Measurements from ENCODE around the gene CARD14.
"Not testable (repeated sequence)": the region's sequence is repeated elsewhere in the genome, so short reads cannot be mapped to it uniquely, and the experiment has no call there.

CARD14 gene

GRCh38 chr17:80147035-80147822 is 22.6 kb upstream of the CARD14 start, which contains the start of gene EIF4A3:
Gene EIF4A3 (minus strand): TSS chr17:80147128. CDS start chr17:80146961, 167 bp downstream.
- DNase-seq (ENCODE audit: low spot score) = peak; percentile 99

- DNase-seq (ENCODE audit: low spot score) = no peak
Measured at GRCh38 chr17:80151333-80151732, 18.5 kb upstream of the CARD14 start.

DNA sequence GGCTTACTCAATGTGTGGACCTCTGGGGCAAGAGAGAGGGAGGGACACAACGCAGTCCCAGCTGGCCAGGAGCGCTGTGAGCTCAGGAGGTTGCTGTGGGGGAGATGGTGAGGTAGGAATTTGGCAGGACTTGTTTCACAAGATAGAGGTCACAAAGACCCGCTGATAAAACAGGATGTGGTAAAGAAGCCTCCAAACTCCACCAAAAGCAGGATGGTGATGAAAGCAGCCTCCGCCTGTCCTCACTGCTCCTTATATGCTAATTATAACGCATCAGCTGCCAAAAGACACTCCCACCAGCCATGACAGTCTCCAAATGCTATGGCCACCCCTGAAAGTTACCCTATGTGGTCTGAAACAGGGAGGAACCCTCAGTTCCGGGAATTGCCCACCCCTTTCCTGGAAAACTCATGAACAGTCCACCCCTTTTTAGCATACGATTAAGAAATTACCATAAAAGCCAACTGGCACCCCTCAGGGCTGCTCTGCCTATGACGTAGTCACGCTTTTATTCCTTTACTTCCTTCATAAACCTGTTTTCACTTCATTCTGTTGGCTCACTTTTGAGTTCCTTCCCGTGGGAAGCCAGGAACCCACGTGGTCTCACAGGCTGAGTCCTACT is 17.6 kb upstream of the CARD14 start:
- DNase-seq (ENCODE audit: low spot score) = no peak

DNA sequence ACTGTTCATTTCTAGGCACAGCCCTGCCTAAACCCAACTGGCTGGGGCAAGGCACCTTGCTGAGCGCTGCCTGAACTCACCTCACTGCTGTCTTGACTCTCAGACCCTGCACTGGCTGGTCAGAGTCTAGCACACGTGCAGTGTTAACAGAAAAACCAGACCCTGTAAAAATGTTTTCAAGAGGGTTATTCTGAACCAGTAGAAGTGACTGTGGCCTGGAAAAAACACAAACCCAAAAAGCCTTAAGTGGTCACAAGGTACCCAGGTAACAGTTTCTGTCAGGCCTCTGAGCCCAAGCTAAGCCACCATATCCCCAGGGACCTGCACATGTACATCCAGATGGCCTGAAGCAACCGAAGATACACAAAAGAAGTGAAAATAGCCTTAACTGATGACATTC is 16.8 kb upstream of the CARD14 start:
- DNase-seq (ENCODE audit: low spot score) = no peak

DNA sequence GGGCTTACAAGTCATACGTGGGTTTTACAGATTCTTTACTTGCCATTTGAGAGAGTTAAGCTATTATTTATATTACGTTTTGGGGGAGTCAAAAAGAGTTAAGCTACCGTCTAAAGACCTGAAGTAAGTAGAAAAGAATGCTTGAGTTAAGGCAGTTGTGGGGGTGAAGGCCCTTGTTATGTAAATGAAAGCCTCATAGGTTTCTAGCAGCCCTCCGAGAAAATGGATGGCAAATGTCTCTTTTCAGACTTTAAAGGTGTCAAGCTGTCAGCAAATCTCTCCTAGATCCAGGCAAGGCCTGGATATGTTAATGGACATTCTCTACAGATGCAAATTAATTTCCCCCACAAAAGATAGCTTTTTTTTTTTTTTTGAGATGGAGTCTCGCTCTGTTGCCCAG is 15.7 kb upstream of the CARD14 start:
- DNase-seq (ENCODE audit: low spot score) = no peak

DNA sequence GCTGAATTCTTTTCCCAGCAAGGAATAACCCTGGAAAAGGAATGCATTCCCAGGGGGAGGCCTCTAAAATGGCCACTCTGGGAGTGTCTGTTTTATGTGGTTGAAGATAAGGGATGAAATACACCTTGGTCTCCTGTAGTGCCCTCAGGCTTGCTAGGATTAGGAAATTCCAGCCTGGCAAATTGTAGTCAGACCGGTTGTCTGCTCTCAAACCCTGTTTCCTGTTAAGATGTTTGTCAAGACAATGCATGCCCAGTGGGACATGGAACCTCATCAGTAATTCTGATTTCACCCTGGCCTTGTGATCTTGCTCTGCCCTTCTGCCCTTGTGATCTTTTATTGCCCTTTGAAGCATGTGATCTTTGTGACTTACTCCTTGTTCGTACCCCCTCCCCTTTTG is 14.2 kb upstream of the CARD14 start:
- not testable (repeated sequence) for DNase-seq (ENCODE audit: low spot score)

DNA sequence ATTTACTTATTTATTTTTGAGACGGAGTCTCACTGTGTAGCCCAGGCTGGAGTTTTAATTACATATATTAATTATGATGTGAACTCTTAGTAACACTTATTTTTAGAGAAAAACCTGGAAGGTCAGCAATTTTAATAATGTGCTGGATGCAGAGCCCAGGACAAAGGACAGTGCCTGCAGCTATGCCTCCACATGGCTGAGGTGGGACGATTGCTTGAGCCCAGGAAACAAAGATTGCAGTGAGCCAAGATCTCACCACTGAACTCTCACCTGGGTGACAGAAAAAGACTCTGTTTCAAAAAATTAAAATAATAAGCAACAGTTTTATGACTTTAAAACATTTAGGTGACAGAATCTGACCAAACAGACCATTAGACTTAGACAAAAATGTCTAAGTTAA is 11.0 kb upstream of the CARD14 start:
- DNase-seq (ENCODE audit: low spot score) = no peak

- no peak for DNase-seq (ENCODE audit: low spot score)
Measured at GRCh38 chr17:80160536-80160935, 9.3 kb upstream of the CARD14 start.

DNA sequence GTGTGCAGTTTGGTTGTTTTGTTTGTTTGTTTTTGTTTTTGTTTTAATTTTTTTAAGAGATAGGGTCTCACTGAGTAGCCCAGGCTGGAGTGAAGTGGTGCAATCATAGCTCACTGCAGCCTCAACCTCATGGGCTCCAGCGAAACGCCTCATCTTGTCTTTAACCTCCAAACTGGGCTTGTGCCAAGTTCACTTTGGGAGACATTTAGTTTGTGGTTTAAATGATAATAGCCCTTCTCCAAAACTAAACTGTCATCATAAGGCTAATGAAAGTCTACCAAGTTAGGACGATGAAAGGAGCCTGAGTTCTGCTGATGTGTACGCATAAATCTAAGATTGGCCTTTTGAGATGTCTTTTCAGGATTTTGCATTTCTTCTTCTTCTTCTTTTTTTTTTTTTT is 6.5 kb upstream of the CARD14 start:
- DNase-seq (ENCODE audit: low spot score) = no peak

GRCh38 chr17:80164185-80164584 is 5.6 kb upstream of the CARD14 start:
- no peak for DNase-seq (ENCODE audit: low spot score)

GRCh38 chr17:80166446-80166845 is 3.4 kb upstream of the CARD14 start:
- no peak for DNase-seq (ENCODE audit: low spot score)

DNA sequence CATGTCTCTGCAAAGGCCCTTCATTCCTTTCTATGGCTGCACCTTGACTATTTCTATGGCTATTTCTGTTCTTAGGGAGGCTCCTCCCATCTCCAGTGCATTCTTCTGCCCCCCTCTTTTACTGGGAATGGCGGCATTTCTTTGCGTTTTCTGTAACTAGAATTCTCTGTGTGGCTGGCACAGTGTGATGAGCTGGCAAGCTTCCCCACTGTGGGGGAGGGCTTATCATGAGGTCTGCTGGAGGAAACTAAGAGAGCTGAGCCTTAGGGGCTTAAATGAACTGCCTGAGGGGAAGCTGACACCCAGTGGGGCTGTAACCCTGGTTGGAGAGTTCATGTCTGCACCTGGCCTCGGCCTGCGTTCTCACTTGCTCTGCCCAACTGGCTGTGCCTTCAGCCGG is 1.5 kb upstream of the CARD14 start:
- DNase-seq (ENCODE audit: low spot score) = no peak

GRCh38 chr17:80169107-80169506 is 723 bp upstream of the CARD14 start:
- DNase-seq (ENCODE audit: low spot score) = no peak

GRCh38 chr17:80171681-80172080 is 1.9 kb downstream of the CARD14 start:
- DNase-seq (ENCODE audit: low spot score) = no peak

- no peak for DNase-seq (ENCODE audit: low spot score)
Measured at GRCh38 chr17:80173126-80173525, 3.3 kb downstream of the CARD14 start.

DNA sequence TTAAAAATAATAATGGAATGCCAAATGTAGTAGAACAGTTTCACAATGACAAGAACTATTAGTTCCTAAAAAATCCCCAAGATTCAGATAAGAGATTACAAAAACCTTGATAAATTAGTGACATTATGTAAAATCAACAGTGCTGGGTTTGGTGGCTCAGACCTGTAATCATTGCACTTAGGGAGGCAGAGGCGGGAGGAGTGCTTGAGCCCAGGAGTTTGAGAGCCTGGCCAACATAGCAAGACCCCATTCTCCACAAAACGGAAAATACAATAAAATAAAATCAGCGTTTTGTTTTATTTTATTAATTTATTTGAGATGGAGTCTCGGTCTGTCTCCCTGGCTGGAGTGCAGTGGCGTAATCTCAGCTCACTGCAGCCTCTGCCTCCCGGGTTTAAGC is 4.1 kb downstream of the CARD14 start:
- DNase-seq (ENCODE audit: low spot score) = no peak

DNA sequence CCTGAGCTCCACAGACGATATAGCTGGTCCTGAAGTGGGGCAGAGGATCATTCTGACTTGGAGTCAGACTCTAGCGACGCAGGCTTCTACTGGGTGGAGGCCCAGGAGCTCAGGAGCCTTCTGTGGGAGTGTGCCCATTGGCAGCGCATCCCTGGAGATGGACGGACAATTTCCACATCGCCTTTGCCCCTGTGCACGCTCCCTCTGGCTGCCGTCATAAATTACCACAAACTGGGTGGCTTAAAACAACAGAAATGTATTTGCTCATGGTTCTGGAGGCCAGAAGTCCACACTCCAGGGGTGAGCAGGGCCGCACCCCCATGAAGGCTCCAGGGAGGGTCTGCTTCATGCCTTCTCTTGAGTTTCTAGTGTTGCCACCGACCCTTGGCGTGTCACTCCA is 6.9 kb downstream of the CARD14 start:
- DNase-seq (ENCODE audit: low spot score) = no peak

DNA sequence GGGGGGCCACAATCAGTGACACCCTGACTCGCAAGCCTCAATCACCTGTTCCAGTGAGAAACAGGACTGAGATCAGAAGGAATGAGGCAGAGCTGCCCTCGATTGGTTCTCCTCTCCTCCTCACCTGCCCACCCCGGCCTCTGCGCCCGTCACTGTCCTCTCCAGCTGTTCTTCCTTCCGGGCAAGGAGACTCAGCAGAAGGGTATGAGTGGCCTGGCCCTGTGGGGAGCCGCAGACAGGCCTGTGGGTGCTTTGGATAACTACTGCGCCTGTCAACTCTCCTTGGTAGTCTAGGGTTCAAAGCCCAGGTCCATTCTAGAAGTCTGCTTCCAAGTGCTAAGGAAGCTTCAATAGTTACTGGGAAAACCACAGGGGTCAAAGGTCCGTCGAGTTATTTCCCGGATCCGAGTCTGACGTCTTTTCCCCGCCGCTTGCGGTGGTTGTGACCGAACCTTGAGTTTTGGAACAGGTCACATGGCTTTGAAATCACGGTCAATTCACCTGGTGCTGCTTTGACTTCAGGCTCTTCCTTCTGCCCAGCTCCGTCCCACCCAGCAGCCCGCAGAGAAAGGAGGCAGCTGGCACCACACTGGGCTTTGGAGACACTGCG is 8.3 kb downstream of the CARD14 start:
- peak; percentile 4 for DNase-seq (ENCODE audit: low spot score)

DNA sequence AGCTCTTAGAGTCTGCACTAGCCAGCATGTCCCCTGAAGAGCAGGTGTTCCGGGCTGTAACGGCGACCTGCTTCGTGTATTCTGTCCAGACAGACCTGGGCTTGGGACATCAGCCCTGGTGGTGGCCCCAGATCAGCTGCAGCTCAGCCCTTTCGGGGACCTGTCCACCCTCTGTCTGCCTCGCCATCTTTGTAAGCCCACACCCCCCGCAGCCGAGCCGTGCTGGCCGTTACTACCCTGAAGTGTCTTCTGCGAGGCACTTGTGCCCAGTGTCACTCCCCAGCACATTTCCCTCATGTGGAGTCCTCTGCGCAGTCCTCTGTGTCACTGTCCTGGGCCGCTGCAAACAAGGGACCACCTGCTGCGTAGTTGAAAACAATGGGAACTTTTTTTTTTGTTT is 10.4 kb downstream of the CARD14 start:
- peak; percentile 1 for DNase-seq (ENCODE audit: low spot score)

DNA sequence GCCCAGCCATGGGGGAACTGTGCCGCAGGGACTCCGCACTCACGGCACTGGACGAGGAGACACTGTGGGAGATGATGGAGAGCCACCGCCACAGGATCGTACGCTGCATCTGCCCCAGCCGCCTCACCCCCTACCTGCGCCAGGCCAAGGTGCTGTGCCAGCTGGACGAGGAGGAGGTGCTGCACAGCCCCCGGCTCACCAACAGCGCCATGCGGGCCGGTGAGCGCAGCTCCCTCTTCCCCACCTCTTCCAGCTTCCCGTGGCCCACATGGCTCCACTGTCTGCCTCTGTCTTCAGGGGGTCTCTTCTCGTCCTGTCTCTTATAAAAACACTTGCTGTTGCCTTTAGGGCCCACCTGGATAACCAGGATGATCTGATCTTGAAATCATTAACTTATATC is 11.6 kb downstream of the CARD14 start:
- peak; percentile 6 for DNase-seq (ENCODE audit: low spot score)

DNA sequence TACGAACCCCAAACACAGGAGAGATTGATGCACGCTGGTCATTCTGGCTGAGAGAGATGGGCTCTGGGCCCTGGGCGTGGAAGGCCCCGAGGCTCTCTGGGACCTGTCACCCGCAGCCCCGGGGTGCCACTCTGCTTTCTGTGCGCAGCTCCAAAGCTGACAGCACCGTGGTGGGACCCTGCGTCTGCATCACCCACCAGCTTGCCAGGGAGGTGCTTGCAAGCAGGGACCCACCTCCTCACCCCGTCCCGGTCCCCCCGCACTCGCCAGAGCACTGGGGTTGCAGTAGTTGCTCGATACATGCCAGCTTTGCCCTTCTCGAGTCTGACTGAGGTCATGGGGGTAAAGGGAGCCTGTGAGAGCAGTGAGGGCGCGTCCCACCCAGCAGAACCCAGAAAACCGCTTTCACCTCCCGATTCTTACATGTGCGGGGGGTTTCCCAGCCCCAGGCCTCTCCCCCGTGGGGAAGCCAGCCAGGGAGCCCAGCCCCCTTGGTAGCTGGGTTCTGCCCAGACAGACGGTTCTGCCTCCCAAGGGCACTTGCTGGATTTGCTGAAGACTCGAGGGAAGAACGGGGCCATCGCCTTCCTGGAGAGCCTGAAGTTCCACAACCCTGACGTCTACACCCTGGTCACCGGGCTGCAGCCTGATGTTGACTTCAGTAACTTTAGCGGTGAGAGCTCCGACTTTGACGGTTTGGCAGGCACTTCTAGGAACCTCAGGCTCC is 12.5 kb downstream of the CARD14 start:
- DNase-seq (ENCODE audit: low spot score) = peak; percentile 6

DNA sequence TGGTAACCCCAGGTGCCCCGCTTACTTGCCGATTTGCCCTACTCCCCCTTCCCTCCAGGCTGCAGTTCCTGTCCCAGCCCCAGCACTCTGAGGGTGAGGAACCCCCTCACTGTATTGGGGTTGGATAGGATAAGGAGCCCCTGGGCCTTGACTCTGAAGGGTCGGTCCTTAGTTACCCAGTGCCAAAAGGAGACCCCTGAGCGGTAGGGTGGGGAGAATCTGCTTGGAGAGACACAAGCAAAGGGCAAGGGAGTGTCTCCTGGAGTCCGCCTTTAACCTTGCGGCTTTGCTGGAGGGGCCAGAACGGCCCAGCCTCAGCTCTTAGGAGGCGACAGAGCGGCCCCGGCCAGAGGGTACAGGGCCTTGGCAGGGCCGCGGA is 13.0 kb downstream of the CARD14 start:
- peak; percentile 6 for DNase-seq (ENCODE audit: low spot score)

Data from iPS-NIHi11 (cell line).